Measurements from ENCODE around the gene PFN1.
"Not testable (repeated sequence)": the region's sequence is repeated elsewhere in the genome, so short reads cannot be mapped to it uniquely, and the experiment has no call there.

PFN1 gene

DNA sequence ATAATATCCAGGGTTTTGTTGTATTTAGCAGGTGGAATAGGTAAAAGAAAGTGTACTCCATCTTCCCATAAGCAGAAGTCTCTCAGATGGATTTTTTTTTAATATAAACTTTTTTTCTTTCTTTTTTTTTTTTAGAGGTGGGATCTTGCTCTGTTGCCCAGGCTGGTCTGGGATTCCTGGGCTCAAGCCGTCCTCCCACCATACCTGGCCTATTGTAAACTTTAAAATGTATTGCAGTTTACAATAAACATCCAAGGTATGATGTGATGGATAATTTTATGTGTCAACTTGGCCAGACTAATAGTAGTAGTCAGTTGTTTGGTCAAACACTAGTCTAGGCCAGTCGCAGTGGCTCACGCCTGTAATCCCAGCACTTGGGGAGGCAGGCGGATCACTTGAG, 27.0 kb downstream of the PFN1 start:
- DNase-seq (ENCODE audit: low spot score) = no peak

DNA sequence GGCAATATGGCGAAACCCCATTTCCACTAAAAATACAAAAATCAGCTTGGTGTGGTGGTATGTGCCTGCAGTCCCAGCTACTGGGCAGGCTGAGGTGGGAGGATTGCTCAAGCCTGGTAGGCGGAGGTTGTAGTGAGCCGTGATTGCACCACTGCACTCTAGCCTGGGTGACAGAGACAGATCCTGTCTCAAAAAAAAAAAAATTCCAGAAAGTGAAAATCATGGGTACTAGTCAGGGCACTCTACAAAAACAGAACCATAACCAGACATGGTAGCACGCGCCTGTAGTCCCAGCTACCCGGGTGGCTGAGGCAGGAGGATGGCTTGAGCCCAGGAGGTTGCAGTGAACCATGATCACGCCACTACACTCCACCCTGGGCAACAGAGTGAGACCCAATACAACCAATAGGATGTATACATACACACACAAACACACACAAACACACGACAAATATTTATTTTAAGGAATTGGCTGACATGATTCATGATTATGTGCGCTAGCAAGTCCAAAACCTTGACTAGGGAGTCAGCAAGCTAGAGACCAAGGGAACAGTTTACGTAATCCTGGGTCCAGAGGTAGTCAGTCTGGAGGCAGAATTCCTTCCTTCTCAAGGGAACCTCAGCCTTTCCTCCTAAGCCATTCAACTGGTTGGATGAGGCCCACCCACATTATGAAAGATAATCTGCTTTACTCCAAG, 27.8 kb downstream of the PFN1 start:
- no peak for DNase-seq (ENCODE audit: low spot score)

GRCh38 chr17:4919511-4920047, 28.8 kb downstream of the PFN1 start:
- no peak for DNase-seq (ENCODE audit: low spot score)

GRCh38 chr17:4914551-4914950, 33.8 kb downstream of the PFN1 start:
- DNase-seq (ENCODE audit: low spot score) = not testable (repeated sequence)

GRCh38 chr17:4913994-4914393, 34.3 kb downstream of the PFN1 start:
- no peak for DNase-seq (ENCODE audit: low spot score)

DNA sequence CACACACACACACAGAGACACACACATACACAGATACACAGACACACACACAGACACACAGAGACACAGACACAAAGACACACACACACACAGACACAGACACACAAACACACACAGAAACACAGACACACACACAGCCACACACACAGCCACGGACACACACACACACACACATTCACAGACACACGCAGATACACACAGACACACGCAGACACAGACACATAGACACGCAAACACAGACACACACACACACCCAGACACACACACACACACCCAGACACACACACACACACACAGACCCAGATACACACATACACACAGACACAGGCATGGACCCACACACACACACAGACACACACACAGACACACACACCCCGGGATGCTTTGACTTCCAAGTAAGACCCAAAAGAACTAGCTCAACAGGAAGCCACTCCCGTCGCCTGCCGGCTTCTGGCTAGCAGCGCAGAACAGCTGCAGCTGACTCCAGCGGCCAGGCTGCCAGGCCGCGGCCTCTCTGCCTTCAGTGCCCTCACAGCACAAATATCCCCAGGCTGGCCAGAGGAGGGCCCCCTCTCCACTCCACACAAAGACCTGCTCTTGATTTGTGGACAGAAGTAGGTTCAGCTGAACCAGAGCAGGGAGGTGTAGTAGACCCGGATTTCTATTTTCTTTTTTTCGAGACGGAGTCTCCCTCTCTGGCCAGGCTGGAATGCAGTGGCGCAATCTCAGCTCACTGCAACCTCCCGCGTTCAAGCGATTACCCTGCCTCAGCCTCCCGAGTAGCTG, 39.4 kb downstream of the PFN1 start:
- peak; percentile 92 for DNase-seq (ENCODE audit: low spot score)

- no peak for DNase-seq (ENCODE audit: low spot score)
These were observed 40.0 kb downstream of the PFN1 start for GRCh38 chr17:4908301-4908700.

DNA sequence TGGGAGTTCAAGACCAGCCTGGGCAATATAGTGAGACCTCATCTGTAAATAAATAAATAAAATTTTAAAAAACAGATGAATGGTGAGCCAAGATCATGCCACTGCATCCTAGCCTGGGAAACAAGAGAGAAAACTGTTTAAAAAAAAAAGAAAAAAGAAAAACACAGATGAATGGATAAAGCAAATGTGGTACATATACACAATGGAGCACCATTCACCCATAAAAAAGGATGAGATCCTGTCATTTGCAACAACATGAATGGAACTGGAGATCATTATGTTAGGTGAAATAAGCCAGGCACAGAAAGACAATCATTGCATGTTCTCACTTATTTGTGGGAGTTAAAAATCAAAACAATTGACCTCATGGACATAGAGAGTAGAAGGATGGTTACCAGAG, 41.7 kb downstream of the PFN1 start:
- not testable (repeated sequence) for DNase-seq (ENCODE audit: low spot score)

DNA sequence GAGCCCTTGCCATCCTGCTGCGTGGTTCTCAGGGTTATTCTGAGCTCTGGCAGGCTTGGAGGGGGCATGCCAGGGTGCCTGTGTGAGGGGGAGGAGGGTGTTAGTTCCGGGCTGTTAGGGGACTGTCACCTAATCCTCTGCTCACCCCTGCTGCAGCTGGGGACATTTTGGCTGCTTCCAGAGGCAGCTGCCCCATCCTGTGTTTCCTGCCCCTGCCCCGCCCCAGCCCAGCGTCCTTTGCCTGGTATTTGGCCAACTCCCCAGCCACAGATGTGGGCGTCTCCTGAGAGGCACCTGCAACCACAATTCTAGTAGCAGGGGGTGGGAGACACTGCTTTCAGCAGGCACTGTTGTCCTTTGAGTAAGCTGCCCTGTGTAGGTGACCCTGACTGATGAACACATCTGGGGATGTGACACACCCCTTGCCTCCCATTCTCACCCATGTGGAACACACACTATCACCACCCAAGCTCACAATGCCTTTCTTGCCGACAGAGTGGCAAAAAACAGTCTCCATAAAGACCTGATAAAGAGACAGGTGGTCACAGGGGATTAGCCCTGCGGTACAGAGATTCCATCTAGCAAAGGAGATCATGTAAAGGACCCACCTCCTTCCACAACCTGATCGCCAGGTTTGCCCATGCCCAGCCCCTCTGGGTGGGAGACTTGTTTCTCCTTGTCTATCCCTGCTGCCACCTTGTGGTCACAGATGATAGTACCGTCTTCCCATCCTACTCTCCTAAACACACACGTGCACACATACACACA, 45.1 kb downstream of the PFN1 start, which contains the start of gene CHRNE:
TSS of gene CHRNE (minus strand) at position 48 of the 768 bp plus-strand sequence. CDS start at position 13, 35 bp downstream.
- peak; percentile 64 for DNase-seq (ENCODE audit: low spot score)

- DNase-seq (ENCODE audit: low spot score) = no peak
These were observed 45.8 kb downstream of the PFN1 start for GRCh38 chr17:4902540-4902939.

- peak; percentile 35 for DNase-seq (ENCODE audit: low spot score)
These were observed 46.5 kb downstream of the PFN1 start for GRCh38 chr17:4901648-4902344.

DNA sequence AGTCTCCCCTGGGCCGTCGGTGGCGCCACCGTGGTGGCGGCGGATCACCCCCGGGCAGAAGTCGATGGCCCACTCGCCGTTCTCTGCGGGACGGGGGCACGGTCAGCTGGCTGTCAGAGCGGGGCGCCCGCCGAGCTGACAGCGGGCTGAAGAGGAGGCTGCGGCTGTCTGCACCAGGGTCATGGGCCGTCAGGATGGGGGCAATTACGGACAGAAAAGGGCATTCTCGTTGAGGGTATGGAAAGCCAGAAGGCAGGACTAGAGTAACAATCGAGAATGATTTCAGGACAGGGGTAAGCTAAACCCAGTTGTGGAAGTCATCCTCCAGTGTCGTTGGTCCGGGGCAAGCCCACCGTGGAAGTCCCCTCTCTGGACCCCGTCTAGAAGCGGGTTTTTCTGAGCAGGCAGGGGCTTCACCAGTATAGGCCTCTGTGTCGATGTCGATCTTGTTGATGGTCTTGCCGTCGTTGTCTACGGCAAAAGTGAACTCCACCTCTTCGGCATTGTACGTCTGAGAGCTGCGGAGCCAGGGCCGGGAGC, 47.2 kb downstream of the PFN1 start:
- DNase-seq (ENCODE audit: low spot score) = no peak

DNA sequence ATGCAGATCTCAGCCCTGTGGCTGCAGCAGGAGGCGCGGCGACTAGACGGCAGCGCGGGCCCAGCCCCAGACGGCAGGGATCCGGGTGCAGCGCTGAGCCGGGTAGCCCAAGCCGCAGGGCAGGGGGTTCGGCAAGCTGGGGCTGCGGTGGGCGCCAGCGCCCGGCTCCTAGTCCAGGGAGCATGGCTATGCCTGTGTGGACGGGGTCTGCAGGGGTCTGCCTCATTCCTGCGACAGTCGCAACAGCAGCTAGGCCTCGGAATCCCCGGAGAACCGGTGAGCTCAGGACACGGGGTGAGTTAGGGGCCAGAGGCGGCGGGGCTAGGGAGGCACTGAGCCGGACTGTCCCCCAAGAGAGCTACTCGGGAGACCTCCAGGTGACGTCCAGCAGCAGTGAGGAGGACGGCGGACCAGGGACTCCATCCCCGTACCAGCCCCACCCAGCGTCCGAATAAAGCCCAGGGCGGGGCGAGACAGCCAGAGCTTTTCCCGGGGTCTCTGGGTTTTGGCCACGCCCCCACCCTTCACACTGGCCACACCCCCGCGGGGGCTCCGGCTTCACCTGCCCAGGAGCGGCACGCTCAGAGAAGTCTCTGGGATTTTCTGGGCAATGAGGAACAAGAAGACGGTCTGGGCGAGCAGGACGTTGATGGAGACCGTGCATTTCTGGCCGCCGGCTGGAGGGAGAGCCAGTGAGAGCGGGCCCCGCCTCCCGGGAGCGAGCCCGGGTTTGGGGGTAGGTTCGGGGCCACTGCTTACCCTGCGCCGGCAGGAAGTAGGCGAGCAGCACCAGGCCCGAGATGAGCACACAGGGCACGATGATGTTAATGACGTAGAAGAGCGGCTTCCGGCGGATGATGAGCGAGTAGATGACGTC, 47.9 kb downstream of the PFN1 start:
- DNase-seq (ENCODE audit: low spot score) = no peak

DNA sequence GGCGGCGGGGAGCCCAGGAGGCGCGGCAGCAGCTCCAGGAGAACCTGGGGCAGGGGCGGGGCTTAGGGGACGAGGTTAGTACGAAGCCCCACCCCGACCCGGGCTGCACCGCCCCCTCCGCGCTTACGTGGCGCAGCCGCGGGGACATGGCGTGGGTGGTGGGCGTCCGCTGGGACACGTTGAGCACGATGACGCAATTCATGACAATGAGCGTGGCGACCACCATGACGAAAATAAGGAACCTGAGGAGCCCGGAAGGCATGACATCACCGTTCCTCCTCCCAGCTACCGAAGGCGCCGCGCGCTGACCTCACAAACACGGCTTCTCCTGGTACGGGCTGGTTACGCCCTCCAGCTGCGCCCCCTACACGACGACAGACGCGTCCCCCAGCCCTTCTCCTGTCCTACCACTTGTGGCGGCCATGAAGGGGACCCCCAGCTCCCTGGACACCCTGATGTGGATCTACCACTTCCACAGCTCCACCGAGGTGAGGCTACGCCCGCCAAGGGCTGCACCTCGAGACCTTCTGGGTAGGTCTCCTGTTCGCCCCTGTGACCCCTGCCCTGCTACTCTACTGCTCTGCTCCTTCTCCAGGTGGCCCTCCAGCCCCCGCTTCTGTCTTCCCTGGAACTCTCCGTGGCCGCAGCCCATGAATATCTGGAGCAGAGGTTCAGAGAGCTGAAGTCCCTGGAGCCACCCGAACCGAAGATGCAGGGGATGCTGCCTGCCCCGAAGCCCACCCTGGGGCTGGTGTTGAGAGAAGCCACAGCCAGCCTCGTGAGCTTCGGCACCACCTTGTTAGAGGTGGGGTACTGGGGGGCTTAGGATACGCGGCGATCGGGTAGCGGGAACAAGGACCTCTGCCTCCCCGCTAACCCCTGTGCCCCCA, 48.7 kb downstream of the PFN1 start, which contains the start of gene C17orf107:
TSS of gene C17orf107 (plus strand) at position 196 of the 890 bp plus-strand sequence. CDS start at position 423, 227 bp downstream.
- no peak for DNase-seq (ENCODE audit: low spot score)

DNA sequence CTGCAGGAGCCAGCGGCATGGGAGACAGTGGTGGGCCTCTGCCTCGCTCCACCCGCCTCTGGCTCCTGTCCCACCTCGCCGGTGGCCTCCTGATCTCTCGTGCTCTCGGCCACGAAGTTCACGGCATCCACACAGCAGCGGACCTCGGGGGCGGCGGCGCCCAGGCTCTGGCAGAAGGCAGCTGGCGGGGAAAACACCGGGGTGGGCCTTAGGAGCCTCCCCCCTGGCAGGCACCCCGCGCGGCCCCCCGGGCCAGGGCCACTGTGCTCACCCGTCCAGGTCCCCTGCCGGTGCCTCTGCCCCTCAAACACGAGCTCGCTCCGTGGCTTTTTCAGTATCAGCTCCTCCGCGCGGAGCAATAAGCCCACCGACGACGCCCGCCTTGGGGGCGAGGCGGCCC, 49.4 kb downstream of the PFN1 start:
- no peak for DNase-seq (ENCODE audit: low spot score)

DNA sequence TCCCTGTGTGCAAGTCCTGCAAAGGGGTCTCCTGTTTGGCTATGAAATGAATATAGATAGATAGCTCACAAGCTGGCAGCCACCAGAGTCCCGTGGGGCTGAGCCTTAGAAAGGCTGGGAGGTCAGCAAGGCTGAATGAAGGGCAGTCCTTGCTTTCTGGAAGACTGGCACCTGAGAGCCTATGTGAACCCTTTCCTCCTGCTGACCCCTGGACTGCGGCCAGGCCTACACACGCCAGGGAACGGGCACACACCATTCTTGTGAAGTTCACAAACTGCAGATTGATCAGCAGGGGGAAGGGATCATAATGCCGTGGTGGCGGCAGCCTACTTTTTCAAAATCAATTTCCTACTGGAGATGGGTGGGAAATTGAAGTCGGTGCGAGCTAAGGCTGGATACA, 50.0 kb downstream of the PFN1 start:
- no peak for DNase-seq (ENCODE audit: low spot score)

DNA sequence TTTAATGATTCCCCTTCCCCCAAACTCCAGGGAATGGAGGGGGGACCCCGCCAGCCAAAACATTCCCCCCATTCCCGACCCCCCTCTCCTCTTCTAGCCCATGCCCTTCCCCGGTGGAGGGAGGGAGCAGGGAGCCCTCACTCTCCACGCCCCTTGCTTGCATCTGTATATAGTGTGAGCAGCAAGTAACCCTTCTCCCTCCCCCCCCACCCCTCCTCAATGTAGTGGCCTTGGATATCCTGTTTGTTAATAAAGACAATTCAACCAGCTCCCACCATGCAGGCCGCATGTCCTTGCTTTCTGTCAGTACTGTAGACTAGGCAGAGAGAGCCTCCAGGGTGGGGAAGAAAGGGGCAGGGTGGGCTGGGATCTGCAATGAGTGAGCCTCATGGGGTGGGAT, 50.5 kb downstream of the PFN1 start:
- DNase-seq (ENCODE audit: low spot score) = no peak

DNA sequence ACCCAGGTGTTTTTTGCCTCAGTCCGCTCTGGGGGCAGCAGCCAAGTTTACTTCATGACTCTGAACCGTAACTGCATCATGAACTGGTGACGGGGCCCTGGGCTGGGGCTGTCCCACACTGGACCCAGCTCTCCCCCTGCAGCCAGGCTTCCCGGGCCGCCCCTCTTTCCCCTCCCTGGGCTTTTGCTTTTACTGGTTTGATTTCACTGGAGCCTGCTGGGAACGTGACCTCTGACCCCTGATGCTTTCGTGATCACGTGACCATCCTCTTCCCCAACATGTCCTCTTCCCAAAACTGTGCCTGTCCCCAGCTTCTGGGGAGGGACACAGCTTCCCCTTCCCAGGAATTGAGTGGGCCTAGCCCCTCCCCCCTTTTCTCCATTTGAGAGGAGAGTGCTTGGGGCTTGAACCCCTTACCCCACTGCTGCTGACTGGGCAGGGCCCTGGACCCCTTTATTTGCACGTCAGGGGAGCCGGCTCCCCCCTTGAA, 51.1 kb downstream of the PFN1 start:
- DNase-seq (ENCODE audit: low spot score) = no peak

Measured in globus pallidus (tissue), 1 donor.